GM19025 (cell line): ENCODE data around the gene LGALS8.
"Not testable (repeated sequence)": the region's sequence is repeated elsewhere in the genome, so short reads cannot be mapped to it uniquely, and the experiment has no call there.

Experiments
- ATAC-seq: cut with Tn5 transposase; IDR thresholded peaks from one replicate; pipeline ENCODE4 v1.9.1; 2021; ENCODE audit warnings: mild to moderate bottlenecking, low read depth, moderate library complexity; ENCODE audit not compliant: unreplicated experiment

Gene LGALS8

GRCh38 chr1:236578661-236579060, 54.9 kb downstream of the LGALS8 start:
- no peak for ATAC-seq

GRCh38 chr1:236580404-236580803, 56.6 kb downstream of the LGALS8 start:
- ATAC-seq = not testable (repeated sequence)

DNA sequence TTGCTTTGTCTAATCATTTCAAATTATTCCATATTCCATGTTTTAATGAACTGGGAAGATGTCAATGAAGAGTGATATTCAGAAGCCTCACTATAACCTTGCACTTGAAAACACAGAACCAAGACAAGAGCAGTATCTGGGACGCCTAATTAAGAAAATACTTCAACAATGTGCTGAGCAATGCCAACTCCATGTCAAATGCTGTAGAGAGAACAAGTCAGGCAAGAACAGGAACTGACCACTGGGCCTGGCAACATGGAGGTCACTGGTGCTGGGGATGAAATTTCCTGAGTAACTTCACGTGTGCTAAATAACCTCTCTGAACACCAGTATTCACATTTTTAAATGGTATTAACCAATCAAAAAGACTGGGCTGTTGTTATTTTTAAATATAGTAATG, 57.7 kb downstream of the LGALS8 start:
- ATAC-seq = no peak

DNA sequence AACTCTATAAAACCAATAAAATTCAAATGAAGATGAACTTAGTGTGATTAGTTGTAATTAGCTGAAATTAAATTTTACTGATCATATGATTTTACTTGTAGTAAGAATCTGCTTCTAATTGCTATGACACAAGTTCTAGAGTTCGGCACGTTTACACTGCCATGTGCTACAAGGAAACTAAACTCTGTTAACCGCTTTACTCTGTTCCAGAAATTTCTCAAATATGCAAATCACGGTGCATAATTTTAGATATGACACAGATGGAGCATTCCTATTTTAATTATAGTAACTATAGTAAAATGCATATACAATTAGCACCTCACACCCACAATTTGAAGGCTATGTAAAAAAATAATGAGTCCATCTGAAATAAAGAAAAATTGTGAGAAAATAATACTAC, 65.7 kb downstream of the LGALS8 start:
- ATAC-seq = no peak

DNA sequence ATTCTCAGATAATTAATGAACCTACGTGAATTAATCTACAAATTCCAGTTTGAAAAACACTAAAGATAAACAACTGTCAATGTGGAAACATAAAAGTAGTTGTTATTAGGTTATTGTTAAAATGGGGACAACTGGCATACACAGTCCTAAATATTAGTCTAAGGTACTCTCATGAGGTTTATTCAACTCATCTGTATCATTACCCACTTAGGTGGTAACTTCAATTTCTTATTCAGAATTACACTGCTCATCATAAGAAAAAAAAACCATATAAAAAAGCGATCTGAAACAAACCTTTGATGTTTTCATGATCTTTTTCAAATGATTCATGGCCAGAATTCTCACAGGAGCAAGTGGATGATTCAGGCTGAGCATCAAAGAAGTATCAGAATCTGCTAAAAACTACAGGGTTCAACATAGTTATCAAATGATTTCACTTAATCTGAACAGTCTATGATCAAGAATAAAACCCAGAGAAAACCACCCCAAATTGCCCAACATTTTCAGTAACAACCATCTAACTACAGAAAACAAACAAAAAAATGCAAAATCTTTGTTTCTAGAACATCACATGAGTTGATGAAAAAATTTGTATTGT, 66.9 kb downstream of the LGALS8 start:
- ATAC-seq = no peak

GRCh38 chr1:236602171-236602570, 78.4 kb downstream of the LGALS8 start:
- ATAC-seq = no peak
